ENCODE data around the gene TTLL10. TPM values are rescaled to one million over a fixed set of nuclear protein-coding genes. Genes with fewer than 3 reads are reported as not detected.

The TTLL10 gene
- 0.16 TPM in 1 of 2 replicates, not detected in the other for total RNA-seq

- peak; percentile 59 for DNase-seq
- Mint-ChIP-seq H3K4me1 (peaks cover 49% of the 10 kb centered on the region), H3K27ac (no peak within 1 kb of the TSS), H3K36me3 (ENCODE audit: low read depth) (no peaks in the 10 kb centered on the region), H3K9me3 (no peaks in the 10 kb centered on the region), H3K4me3 (peak within 1 kb of the TSS; percentile 28), H3K27me3 (peaks cover 10% of the 10 kb centered on the region)
- no peak for TF ChIP-seq CTCF (IDR thresholded peaks at IDR 0.05)
- peak; percentile 21 for ATAC-seq (ENCODE audit: low read depth)
- intact Hi-C loops (cut with micrococcal nuclease): loop anchor here (2.0 kb wide), 1 partner anchor 15 kb away; no protein-coding TSS in a partner anchor
- POLR2A ChIA-PET: interaction anchor here (0.7 to 1.8 kb wide), 4 partner anchors 16 to 52 kb away, joined by 3 to 10 read pairs (median 4); no protein-coding TSS in a partner anchor
- CTCF ChIA-PET: interaction anchor here (1.9 kb wide), 1 partner anchor 52 kb away, joined by 5 read pairs; no protein-coding TSS in a partner anchor
Measured at GRCh38 chr1:1173793-1174415, at the start of gene TTLL10. TTLL10 (plus strand) TSS chr1:1173880; CDS start chr1:1179216, 5,336 bp downstream.

GRCh38 chr1:1124508-1124785, 49.2 kb upstream of the TTLL10 start:
- peaks cover 1% of the 10 kb centered on the region for H3K27me3 Mint-ChIP-seq
- no peaks in the 10 kb centered on the region for H3K9me3 Mint-ChIP-seq
- ChIA-PET POLR2A (interaction anchor here (0.6 to 1.9 kb wide), 3 partner anchors 12 to 149 kb away, joined by 3 to 8 read pairs (median 3); partner anchors contain the start of genes TTLL10 and UBE2J2), CTCF (interaction anchor here (0.6 to 4.8 kb wide), 2 partner anchors 83 to 127 kb away, joined by 3 to 102 read pairs; no protein-coding TSS in a partner anchor)
- TF ChIP-seq CTCF (IDR thresholded peaks at IDR 0.05): no peak
- intact Hi-C loops (cut with micrococcal nuclease): no loop called here
- no peak overlapping the region for H3K4me3 Mint-ChIP-seq
- no peaks in the 10 kb centered on the region for H3K36me3 Mint-ChIP-seq (ENCODE audit: low read depth)
- DNase-seq (no peak), ATAC-seq (ENCODE audit: low read depth) (no peak)
- H3K27ac Mint-ChIP-seq: no peak overlapping the region
- peaks cover 21% of the 10 kb centered on the region for H3K4me1 Mint-ChIP-seq

GRCh38 chr1:1124786-1125642, 48.7 kb upstream of the TTLL10 start:
- Mint-ChIP-seq H3K36me3 (ENCODE audit: low read depth) (no peaks in the 10 kb centered on the region), H3K27me3 (peaks cover 1% of the 10 kb centered on the region), H3K4me1 (peaks cover 22% of the 10 kb centered on the region), H3K9me3 (no peaks in the 10 kb centered on the region), H3K4me3 (no peak overlapping the region), H3K27ac (no peak overlapping the region)
- no peak for DNase-seq
- no peak for ATAC-seq (ENCODE audit: low read depth)
- POLR2A ChIA-PET: interaction anchor here (0.5 to 1.9 kb wide), 5 partner anchors 12 to 148 kb away, joined by 3 to 8 read pairs (median 3); partner anchors contain the start of genes TTLL10 and UBE2J2
- intact Hi-C loops (cut with micrococcal nuclease): no loop called here
- no peak for TF ChIP-seq CTCF (IDR thresholded peaks at IDR 0.05)
- CTCF ChIA-PET: interaction anchor here (0.6 to 4.8 kb wide), 2 partner anchors 82 to 126 kb away, joined by 3 to 102 read pairs; no protein-coding TSS in a partner anchor

GRCh38 chr1:1125945-1126344, 47.7 kb upstream of the TTLL10 start:
- Mint-ChIP-seq H3K36me3 (ENCODE audit: low read depth) (no peaks in the 10 kb centered on the region), H3K4me1 (peaks cover 24% of the 10 kb centered on the region), H3K27ac (no peak overlapping the region), H3K9me3 (no peaks in the 10 kb centered on the region), H3K4me3 (no peak overlapping the region), H3K27me3 (peaks cover under 1% of the 10 kb centered on the region)
- CTCF ChIA-PET: interaction anchor here (0.7 kb wide), 1 partner anchor 93 kb away, joined by 3 read pairs; no protein-coding TSS in a partner anchor
- POLR2A ChIA-PET: interaction anchor here (0.6 kb wide), 1 partner anchor 105 kb away, joined by 3 read pairs; no protein-coding TSS in a partner anchor
- intact Hi-C loops (cut with micrococcal nuclease): no loop called here
- ATAC-seq (ENCODE audit: low read depth) (no peak), DNase-seq (no peak)
- TF ChIP-seq CTCF (IDR thresholded peaks at IDR 0.05): no peak
